Stimulated activated CD4-positive, alpha-beta T cell treated with anti-CD3 and anti-CD28 coated beads, Interleukin-2, amount 100 ng/mL, for 4 hours (primary cell): ENCODE results near the gene PLCB1.
"Not testable (repeated sequence)": the region's sequence is repeated elsewhere in the genome, so short reads cannot be mapped to it uniquely, and the experiment has no call there.

Experiments used
- DNase-seq: peaks from one replicate; pipeline ENCODE4 v3.0.0-alpha.2; 2020; ENCODE audit warnings: low read depth

The PLCB1 gene

DNA sequence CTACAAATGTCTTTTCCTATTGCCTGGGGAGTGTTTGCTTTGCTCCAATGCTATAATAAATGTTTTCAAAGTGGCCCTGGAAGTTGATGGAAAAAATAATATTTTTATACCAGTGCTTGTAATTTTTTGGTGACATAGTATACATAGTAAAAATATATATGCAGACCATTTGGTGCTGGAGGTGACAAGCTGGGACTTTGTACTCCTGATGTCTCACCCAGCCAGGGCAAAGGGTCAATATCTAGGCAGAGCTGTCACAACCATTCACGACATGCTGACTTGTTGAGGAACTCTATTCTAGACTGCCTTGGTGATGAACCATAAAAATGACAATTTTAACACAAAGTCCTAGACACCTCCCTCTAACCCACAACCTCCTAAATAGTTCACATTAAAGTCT is 203.0 kb downstream of the PLCB1 start:
- no peak for DNase-seq

- no peak for DNase-seq
These were observed 203.6 kb downstream of the PLCB1 start for GRCh38 chr20:8335495-8336195.

DNA sequence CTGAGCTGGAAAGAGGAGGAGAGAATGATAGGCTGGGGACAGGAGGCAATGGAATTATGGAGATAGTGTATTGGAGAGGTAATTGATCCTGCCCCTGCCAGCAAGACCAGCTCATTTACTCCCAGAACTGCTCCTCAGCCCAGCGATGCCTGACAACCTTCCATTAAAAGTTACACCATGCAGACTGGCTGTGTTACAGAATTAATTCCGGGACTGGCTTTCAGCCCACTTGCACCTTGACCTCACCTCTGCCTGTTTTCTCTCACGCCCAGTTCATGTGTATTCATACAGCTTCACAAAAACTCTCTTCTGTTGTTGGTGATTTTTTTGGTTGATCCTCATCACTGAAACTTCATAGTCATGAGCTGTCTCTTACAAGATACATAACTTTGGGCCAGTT is 207.3 kb downstream of the PLCB1 start:
- no peak for DNase-seq

DNA sequence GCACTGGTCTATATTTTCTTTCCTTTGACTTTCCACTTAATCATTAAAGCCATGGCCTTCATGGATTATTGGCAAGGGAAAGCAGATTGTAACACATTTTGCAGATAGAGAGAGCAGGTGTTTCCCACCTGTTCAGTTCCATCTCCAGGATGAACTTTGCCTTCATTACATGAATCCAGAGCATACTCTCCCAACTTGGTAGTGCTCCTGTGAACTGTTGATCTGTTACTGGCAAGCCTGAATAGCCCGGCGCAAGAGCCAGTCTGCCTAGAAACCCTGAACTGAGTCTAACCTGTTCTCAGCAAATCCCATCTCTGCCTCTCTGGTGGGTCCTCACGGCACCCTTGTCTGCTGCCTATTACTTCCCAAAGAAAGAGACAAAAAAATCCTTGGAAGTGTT is 210.3 kb downstream of the PLCB1 start:
- DNase-seq, result no peak

DNA sequence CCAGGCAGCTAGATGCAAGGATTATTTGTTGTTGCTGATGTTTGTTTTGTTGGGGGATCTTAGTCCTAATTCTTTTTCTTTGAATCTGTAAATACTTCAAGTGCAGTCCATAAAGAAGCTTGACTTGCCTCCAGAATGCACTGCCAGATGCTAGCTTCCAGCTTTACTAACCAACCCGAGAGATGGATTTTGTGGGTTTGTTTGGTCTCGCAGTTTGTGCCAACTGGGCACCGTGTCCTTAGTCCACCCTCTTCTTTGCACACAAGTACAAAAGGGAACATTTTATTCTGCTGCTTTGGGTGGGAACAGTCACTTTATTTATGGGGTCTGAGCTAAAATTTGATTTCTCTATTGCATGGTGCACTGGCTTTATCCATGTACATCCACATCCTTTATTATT is 212.0 kb downstream of the PLCB1 start:
- no peak for DNase-seq

GRCh38 chr20:8344631-8345030 is 212.6 kb downstream of the PLCB1 start:
- no peak for DNase-seq

GRCh38 chr20:8346700-8347270 is 214.7 kb downstream of the PLCB1 start:
- DNase-seq, result no peak

GRCh38 chr20:8350225-8350624 is 218.2 kb downstream of the PLCB1 start:
- not testable (repeated sequence) for DNase-seq

GRCh38 chr20:8352486-8352885 is 220.4 kb downstream of the PLCB1 start:
- DNase-seq, result no peak

DNA sequence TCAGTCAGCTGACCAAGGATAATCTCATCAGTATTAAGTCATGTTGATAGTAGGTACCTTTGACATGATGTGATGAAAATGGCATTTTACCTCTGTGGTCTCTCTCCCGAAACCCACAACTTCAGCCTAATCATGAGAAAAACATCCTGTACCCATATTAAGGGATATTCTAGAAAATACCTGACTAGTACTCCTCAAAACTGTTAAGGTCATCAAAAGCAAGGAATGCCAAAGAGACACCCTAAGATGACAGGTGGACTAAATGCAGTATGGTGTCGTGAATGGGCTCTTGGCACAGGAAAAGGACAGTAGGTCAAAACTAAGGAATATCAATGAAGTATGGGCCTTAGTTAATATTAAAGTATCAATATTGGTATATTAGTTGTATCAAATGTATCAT is 221.4 kb downstream of the PLCB1 start:
- no peak for DNase-seq

DNA sequence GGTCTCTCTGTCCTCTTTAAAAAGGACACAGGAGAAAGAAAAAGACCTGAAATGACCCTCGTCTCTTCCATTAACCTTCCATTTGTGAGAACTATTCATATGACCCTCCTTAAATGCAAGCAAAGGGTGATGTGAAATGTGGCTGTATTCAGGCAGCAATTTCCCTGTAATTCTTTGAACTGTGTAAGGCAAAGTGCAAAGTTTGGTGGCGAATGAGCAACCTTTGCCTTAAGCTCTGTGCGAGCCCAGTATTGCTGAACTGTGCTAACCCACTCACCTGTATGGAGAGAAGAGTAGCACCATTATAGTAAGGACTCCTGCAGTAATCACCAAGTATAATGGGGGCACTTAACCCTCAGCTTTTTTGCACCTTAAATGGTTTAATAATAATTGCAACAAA is 223.4 kb downstream of the PLCB1 start:
- DNase-seq, result no peak

GRCh38 chr20:8356806-8357205 is 224.7 kb downstream of the PLCB1 start:
- no peak for DNase-seq

DNA sequence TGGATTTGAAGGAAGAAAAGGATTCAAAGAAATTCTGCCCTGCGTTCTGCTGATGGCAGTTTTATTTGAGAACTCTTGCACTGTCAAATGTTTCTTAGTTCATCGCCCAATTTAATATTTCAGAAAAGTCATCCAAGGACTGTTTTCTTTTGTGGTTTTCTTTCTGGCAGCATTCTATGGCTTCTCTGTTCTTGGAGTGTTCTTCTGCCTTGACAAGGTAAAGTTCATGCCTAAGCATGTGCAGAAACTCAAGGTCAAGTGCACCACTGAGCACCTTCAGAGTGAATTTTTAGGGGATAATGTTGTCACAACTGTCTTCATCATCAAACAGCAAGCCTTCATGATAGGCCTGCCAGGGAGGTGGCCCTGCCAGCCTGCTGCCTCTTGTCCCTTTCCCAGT is 225.6 kb downstream of the PLCB1 start:
- DNase-seq, result no peak

GRCh38 chr20:8360035-8360434 is 228.0 kb downstream of the PLCB1 start:
- DNase-seq, result no peak

GRCh38 chr20:8361006-8361652 is 229.1 kb downstream of the PLCB1 start:
- DNase-seq, result no peak

GRCh38 chr20:8361779-8362178 is 229.7 kb downstream of the PLCB1 start:
- DNase-seq, result no peak

DNA sequence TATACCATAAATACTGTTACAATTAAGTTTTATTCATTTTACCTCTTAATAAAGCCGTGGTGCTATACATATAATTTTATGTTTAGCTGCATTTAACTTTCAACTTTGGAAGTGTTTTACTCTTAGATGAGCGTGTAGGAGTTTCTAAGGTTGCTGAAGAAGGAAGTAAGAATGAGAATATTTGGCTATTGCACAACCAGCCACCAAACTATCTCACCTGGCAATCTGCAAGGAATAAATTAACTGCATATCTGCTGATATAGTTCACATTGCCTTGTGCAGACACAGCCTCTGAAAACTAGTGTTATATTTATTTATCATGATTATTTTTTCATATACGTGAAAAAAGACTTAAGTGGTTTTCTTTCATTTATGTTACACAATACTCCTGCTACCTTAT is 230.4 kb downstream of the PLCB1 start:
- DNase-seq, result no peak

GRCh38 chr20:8363970-8364733 is 232.1 kb downstream of the PLCB1 start:
- no peak for DNase-seq

DNA sequence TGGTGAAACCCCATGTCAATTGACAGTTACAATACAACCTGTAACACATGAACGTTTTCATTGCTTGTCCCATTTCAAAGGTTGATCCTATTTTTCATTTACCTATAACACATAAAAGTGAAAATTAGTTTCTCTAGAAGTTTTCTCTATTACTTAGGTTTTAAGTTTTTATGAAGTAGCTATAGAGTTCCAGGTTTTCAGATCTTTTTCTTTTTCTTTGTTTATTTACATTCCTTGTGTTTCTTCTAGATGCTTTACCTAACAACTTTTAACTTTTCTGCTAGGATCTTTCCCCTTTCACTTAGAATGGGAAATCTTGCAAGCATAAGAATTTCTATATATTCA is 232.6 kb downstream of the PLCB1 start:
- no peak for DNase-seq

DNA sequence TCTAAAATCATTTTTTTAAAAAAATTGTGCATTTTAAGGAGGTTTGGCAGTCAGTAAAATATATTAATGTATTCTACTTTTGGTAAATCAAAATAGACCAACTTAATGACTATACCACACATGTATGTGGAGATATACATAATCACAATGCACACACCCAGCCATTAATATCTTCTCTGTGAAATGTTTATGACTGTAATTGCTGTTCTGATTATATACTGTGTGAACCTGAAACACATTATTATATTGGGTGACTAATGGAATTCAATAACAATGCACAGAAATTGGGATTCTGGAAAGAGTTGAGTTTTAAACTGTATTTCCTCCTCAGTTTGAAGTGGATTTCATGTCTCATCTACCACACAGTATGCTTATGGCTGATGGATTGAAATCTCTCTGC is 233.6 kb downstream of the PLCB1 start:
- no peak for DNase-seq

DNA sequence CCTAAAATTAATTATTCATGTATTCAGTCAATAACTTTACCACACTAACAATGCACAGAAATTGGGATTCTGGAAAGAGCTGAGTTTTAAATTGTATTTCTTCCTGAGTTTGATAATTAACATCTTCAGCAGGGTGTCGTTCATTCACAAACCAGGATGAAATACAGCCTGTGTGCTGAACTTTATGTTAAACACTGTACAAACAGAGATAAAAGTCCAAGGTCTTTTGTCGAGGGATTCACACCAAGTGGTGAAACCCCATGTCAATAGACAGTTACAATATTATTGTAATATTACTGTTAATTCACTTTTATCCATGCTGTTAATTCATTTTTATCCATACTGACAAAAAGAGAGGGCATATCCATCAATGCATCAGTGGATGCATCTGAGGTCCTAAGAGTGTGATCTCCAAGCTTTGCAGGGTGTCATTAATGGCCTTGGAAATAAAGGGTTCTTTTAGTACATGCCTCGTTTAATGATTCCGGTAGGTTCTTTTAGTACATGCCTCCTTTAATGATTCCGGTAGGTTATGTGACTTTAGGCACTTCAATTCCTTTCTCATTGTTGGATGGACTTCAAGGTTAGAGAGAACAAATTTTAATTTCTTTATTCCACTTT is 234.3 kb downstream of the PLCB1 start:
- DNase-seq, result no peak

- DNase-seq, result no peak
These were observed 235.6 kb downstream of the PLCB1 start for GRCh38 chr20:8367689-8368088.

GRCh38 chr20:8368670-8369069 is 236.6 kb downstream of the PLCB1 start:
- no peak for DNase-seq
